ENCODE measurements around the gene ADAMTS6.

Gene ADAMTS6

DNA sequence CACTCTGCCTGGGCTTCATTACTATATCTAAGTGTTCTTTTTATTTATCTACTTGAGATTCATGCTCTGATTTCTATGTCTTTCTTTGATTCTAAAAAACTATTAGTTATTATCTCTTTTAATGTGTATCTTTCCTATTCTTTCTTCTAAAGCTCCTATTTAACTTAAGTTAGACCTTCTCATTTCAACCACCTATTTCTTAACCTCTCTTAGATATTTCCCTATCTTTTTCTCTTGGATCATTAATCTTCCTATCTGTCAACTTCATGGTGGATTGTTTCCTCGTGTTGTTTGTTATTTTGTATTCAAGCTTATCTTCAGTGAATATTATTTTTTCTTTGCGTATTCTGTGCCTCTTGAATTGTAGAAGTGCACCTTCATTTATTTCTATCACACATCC, 202.1 kb downstream of the ADAMTS6 start:
- no peak overlapping the region for H3K4me3 ChIP-seq (ENCODE audit: low read length)
- no peaks in the 10 kb centered on the region for H3K9me3 ChIP-seq (ENCODE audit: insufficient read depth, low read depth, low read length)
- no peaks in the 10 kb centered on the region for H3K27me3 ChIP-seq (ENCODE audit: insufficient read depth, low read length)
- WGBS = no CpG with 5 or more reads among the region's 2 CpGs
- no peak overlapping the region for H3K27ac ChIP-seq (ENCODE audit: low read depth, low read length)
- no peak overlapping the region for H3K9ac ChIP-seq (ENCODE audit: low read depth, low read length)
- H3K4me1 ChIP-seq (ENCODE audit: insufficient read depth, low read length) = peaks cover 25% of the 10 kb centered on the region
- no peaks in the 10 kb centered on the region for H3K36me3 ChIP-seq (ENCODE audit: insufficient read depth, low read length)

DNA sequence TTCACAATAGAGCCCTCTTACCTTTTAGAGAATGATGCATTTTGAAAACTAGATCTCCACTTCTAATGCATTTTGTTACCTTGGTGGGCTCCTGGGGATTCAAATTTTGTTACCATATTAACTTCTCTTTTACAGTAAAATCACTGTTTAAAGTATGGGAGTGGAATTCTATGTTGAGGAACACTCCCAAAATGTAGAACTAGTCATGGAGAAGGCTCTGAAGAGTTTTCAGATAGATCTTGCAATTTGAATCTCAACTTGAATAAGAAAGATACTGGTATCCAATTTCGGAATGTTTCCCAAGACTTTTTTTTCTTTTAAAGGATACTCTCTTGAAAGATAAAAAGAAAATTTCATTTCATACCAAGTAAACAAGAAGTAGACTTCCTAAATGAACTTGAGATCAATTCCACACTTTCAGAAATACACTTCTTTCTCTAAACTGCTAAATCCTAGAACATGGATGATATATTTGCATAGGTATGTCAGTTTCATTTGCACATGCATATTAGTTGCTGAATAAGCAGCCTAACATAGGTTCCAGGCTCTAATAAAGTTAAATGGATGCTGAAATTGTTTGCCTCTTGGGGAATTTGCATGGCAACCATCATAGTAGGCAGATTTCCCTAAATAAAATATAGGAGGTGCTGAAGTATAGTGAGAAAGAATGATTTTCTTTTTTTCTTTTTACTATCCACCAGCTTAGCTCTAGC, 205.4 kb downstream of the ADAMTS6 start:
- Histone ChIP-seq H3K9me3 (ENCODE audit: insufficient read depth, low read depth, low read length) (no peaks in the 10 kb centered on the region), H3K4me1 (ENCODE audit: insufficient read depth, low read length) (peaks cover 12% of the 10 kb centered on the region), H3K36me3 (ENCODE audit: insufficient read depth, low read length) (no peaks in the 10 kb centered on the region), H3K9ac (ENCODE audit: low read depth, low read length) (no peak overlapping the region), H3K27me3 (ENCODE audit: insufficient read depth, low read length) (no peaks in the 10 kb centered on the region), H3K4me3 (ENCODE audit: low read length) (no peak overlapping the region), H3K27ac (ENCODE audit: low read depth, low read length) (peak overlapping the region; percentile 39; the same call in 1 of the 2 replicates)
- 80% methylated on average over 1 of the region's 1 CpG for WGBS

DNA sequence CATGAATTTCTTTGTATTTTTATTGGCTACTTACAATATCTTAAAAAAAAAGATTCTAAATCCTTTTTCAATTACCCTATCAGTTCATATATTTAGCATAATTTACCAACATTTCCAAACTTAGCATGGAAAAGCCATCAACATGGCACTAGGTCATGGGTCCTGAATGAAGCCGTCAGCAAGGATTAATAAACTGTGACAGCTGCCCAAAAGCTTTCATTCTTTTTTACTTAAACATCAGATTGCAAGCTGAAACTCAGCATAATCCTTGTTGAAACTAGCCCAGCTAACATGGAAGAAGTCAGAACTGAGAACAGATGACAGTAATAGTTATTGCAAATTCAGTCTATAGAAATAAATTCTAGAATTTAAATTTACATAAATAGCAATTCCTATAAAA, 209.8 kb downstream of the ADAMTS6 start:
- Histone ChIP-seq H3K4me1 (ENCODE audit: insufficient read depth, low read length) (peaks cover 12% of the 10 kb centered on the region), H3K27ac (ENCODE audit: low read depth, low read length) (no peak overlapping the region), H3K36me3 (ENCODE audit: insufficient read depth, low read length) (no peaks in the 10 kb centered on the region), H3K9ac (ENCODE audit: low read depth, low read length) (no peak overlapping the region), H3K27me3 (ENCODE audit: insufficient read depth, low read length) (no peaks in the 10 kb centered on the region), H3K4me3 (ENCODE audit: low read length) (no peak overlapping the region), H3K9me3 (ENCODE audit: insufficient read depth, low read depth, low read length) (no peaks in the 10 kb centered on the region)
- 96% methylated on average over 1 of the region's 1 CpG for WGBS

DNA sequence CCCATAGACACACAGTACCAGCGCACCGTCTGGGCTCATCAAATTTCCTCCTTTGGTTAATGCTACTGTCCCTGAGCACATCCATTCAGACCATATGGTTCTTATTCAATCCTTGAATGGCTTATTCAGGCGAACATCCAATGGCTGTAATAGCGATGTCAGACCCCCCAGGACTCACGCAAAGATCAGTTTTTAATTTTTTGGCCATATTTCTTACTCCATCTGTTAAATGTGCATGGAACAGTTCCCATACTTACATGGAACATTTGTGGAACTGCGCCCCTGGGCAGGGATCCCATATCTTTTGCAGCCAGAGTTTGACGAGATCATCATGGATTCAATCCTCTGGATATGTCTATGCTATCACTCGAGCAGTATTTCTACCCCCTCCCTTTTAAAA, 213.2 kb downstream of the ADAMTS6 start:
- H3K9me3 ChIP-seq (ENCODE audit: insufficient read depth, low read depth, low read length) = no peaks in the 10 kb centered on the region
- WGBS = 95% methylated on average over 8 of the region's 8 CpGs
- no peaks in the 10 kb centered on the region for H3K27me3 ChIP-seq (ENCODE audit: insufficient read depth, low read length)
- H3K9ac ChIP-seq (ENCODE audit: low read depth, low read length) = no peak overlapping the region
- H3K4me1 ChIP-seq (ENCODE audit: insufficient read depth, low read length) = peaks cover 17% of the 10 kb centered on the region
- no peaks in the 10 kb centered on the region for H3K36me3 ChIP-seq (ENCODE audit: insufficient read depth, low read length)
- no peak overlapping the region for H3K4me3 ChIP-seq (ENCODE audit: low read length)
- H3K27ac ChIP-seq (ENCODE audit: low read depth, low read length) = no peak overlapping the region

DNA sequence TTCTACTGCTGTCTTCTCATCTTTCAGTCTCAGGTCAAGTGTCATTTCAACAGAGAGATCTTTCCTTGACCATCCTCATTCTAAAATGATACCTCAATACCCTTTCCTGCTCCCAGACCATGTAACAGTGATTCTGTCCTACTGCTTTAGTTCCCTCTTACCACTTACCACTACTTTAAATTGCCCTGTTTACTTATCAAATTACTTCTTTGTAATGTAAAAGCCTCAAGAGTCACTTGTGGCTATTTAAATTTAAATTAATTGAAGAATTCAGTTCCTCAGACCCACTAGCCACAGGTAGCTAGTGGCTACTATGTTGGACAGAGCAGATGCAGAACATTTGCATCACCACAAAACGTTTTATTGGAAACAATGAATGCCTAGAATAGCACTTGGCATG, 217.3 kb downstream of the ADAMTS6 start:
- Histone ChIP-seq H3K27me3 (ENCODE audit: insufficient read depth, low read length) (no peaks in the 10 kb centered on the region), H3K27ac (ENCODE audit: low read depth, low read length) (no peak overlapping the region), H3K4me1 (ENCODE audit: insufficient read depth, low read length) (peaks cover 45% of the 10 kb centered on the region), H3K4me3 (ENCODE audit: low read length) (peak overlapping the region; percentile 15), H3K9me3 (ENCODE audit: insufficient read depth, low read depth, low read length) (no peaks in the 10 kb centered on the region), H3K9ac (ENCODE audit: low read depth, low read length) (no peak overlapping the region), H3K36me3 (ENCODE audit: insufficient read depth, low read length) (no peaks in the 10 kb centered on the region)
- 0% methylated on average over 1 of the region's 1 CpG for WGBS

DNA sequence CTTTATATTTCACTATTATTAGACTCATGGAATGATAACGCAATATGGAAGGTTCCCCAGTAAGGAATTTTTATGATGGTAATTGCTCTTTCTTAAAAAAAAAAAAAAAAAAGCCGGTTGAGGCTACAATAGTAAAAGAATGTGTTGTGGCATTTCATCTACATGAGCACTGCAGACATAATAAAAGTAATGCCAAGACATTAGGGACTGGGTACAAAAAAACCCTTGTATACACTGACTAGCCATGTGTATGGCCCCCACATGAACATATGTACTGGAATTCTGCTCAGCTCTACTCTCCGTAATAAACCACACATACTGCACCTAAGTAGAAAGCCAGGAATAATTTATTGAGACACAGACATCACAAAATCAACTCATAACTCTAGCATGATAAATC, 218.4 kb downstream of the ADAMTS6 start:
- Histone ChIP-seq H3K4me3 (ENCODE audit: low read length) (no peak overlapping the region), H3K27ac (ENCODE audit: low read depth, low read length) (no peak overlapping the region), H3K36me3 (ENCODE audit: insufficient read depth, low read length) (no peaks in the 10 kb centered on the region), H3K27me3 (ENCODE audit: insufficient read depth, low read length) (no peaks in the 10 kb centered on the region), H3K4me1 (ENCODE audit: insufficient read depth, low read length) (peaks cover 45% of the 10 kb centered on the region), H3K9ac (ENCODE audit: low read depth, low read length) (no peak overlapping the region), H3K9me3 (ENCODE audit: insufficient read depth, low read depth, low read length) (no peaks in the 10 kb centered on the region)
- 97% methylated on average over 2 of the region's 3 CpGs for WGBS

DNA sequence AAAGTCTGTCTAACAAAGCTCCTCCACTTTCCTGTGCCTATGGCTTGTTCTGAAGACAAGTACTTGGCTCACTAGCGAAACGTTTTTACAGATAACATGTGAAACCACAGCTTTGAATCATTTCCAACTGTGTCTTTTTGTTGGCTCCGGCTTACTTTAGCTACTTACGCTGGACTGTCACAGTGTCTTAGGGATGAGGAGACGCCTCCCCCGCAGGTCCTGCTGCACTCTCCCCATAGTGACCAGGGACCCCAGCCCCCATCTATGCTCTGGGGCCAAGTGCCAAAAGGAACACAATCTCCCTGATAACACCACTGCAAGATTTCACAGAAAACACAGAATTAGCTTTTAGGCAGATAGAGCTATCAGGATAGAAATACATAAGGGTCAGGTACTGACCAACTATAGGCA, 219.1 kb downstream of the ADAMTS6 start:
- Histone ChIP-seq H3K4me3 (ENCODE audit: low read length) (no peak overlapping the region), H3K27ac (ENCODE audit: low read depth, low read length) (no peak overlapping the region), H3K4me1 (ENCODE audit: insufficient read depth, low read length) (peaks cover 45% of the 10 kb centered on the region), H3K9me3 (ENCODE audit: insufficient read depth, low read depth, low read length) (no peaks in the 10 kb centered on the region), H3K36me3 (ENCODE audit: insufficient read depth, low read length) (no peaks in the 10 kb centered on the region), H3K9ac (ENCODE audit: low read depth, low read length) (no peak overlapping the region), H3K27me3 (ENCODE audit: insufficient read depth, low read length) (no peaks in the 10 kb centered on the region)
- WGBS = 80% methylated on average over 6 of the region's 6 CpGs

DNA sequence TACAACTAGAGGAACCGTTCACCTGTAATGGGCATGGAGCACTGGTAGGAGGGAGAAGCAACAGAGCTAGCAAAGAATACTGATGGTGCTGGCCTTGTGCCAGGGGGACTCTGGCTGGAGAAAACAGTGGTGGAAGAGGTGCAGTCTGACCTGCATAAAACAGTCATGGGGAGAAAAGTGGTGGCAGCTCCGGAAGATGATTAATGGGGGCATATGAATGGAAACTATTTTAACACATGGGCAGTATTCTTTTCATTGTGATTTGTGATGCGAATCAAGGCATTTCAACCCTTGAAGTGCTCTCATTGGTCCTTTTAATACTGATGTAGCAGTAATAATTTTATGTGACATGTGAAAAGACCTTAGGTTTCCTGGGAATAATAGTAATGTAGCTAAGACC, 219.6 kb downstream of the ADAMTS6 start:
- Histone ChIP-seq H3K36me3 (ENCODE audit: insufficient read depth, low read length) (no peaks in the 10 kb centered on the region), H3K27ac (ENCODE audit: low read depth, low read length) (no peak overlapping the region), H3K4me1 (ENCODE audit: insufficient read depth, low read length) (peaks cover 45% of the 10 kb centered on the region), H3K9ac (ENCODE audit: low read depth, low read length) (no peak overlapping the region), H3K27me3 (ENCODE audit: insufficient read depth, low read length) (no peaks in the 10 kb centered on the region), H3K4me3 (ENCODE audit: low read length) (no peak overlapping the region), H3K9me3 (ENCODE audit: insufficient read depth, low read depth, low read length) (no peaks in the 10 kb centered on the region)
- 90% methylated on average over 3 of the region's 3 CpGs for WGBS

DNA sequence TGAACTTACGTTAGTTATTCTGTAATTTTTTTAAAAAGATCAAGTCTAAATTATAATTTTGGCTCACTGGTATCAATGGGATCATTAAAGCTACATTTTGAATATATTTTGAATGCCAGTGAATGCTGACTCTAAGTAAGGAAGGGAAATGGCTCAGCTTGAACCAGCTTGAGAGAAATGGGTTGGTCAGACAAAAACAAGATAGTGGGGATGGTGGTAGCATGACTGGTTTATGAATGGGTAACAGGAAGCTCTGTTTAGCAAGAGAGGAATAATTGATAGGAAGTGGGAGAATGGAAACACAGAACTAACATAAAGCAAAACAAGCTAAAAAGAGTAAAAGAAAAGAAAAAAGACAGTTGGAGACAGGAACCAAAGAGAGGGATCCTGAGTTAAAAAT, 220.2 kb downstream of the ADAMTS6 start:
- Histone ChIP-seq H3K36me3 (ENCODE audit: insufficient read depth, low read length) (no peaks in the 10 kb centered on the region), H3K9ac (ENCODE audit: low read depth, low read length) (no peak overlapping the region)
- WGBS = 100% methylated on average over 1 of the region's 1 CpG

DNA sequence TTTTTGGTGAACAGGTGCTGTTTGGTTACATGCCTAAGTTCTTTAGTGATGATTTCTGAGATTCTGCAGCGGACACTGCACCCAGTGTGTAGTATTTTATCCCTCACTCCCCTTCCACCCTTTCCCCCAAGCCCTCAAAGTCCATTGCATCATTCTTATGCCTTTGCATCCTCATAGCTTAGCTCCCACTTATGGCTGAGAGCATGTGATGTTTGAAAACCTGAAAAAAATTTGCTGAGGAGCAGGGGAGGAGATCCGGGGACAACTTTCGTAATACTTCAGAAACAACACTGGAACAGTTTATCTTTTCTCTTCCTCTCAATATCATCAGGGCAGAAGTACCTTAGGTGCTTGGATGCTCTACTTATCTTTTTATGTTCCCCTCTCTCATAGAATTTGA, 226.4 kb downstream of the ADAMTS6 start:
- H3K9ac ChIP-seq (ENCODE audit: low read depth, low read length) = no peak overlapping the region
- H3K27ac ChIP-seq (ENCODE audit: low read depth, low read length) = no peak overlapping the region
- no peaks in the 10 kb centered on the region; the same call in 1 of the 2 replicates for H3K4me1 ChIP-seq (ENCODE audit: insufficient read depth, low read length)
- H3K9me3 ChIP-seq (ENCODE audit: insufficient read depth, low read depth, low read length) = no peaks in the 10 kb centered on the region
- no peaks in the 10 kb centered on the region for H3K27me3 ChIP-seq (ENCODE audit: insufficient read depth, low read length)
- H3K4me3 ChIP-seq (ENCODE audit: low read length) = no peak overlapping the region
- H3K36me3 ChIP-seq (ENCODE audit: insufficient read depth, low read length) = no peaks in the 10 kb centered on the region
- 89% methylated on average over 3 of the region's 3 CpGs for WGBS

More for the DNA sequence above, 220.2 kb downstream of the ADAMTS6 start:
- Histone ChIP-seq H3K4me1 (ENCODE audit: insufficient read depth, low read length) (peaks cover 45% of the 10 kb centered on the region), H3K4me3 (ENCODE audit: low read length) (no peak overlapping the region), H3K27me3 (ENCODE audit: insufficient read depth, low read length) (no peaks in the 10 kb centered on the region), H3K9me3 (ENCODE audit: insufficient read depth, low read depth, low read length) (no peaks in the 10 kb centered on the region), H3K27ac (ENCODE audit: low read depth, low read length) (no peak overlapping the region)

DNA sequence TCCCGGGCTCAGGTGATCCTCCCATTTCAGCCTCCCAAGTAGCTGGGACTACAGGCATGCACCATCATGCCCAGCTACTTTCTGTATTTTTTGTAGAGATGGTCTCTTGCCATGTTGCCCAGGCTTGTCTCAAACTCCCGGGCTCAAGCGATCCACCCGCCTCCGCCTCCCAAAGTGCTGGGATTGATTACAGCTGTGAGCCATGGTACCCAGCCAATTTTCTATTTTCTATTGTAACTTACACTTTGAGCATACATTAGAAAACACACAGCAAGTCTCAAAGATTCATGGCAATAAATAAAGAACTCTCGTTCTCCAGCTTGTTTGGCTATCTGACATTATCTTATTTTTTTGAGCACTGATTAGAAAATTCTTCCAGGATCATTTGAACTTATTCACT, 228.7 kb downstream of the ADAMTS6 start:
- Histone ChIP-seq H3K9ac (ENCODE audit: low read depth, low read length) (no peak overlapping the region), H3K4me1 (ENCODE audit: insufficient read depth, low read length) (no peaks in the 10 kb centered on the region), H3K4me3 (ENCODE audit: low read length) (no peak overlapping the region), H3K27me3 (ENCODE audit: insufficient read depth, low read length) (no peaks in the 10 kb centered on the region), H3K9me3 (ENCODE audit: insufficient read depth, low read depth, low read length) (no peaks in the 10 kb centered on the region), H3K36me3 (ENCODE audit: insufficient read depth, low read length) (no peaks in the 10 kb centered on the region), H3K27ac (ENCODE audit: low read depth, low read length) (no peak overlapping the region)
- 94% methylated on average over 6 of the region's 6 CpGs for WGBS

DNA sequence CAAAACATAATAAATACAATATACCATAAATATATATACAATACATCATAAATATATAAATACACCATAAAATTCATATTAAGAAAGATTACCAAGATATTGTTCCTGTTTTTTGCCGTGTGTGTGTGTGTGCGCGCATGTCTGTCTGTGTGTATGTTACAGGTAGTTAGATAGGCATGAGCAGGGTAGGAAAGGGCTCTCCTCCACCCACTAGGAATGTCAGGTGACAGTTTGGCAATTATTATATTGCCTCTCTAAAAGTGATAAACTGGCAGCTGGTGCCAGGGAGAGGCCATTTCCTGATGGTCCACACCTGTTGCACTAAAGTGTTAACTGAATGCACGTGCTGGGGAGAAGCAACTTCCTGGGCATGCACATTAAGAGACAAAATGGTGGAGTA, 232.8 kb downstream of the ADAMTS6 start:
- WGBS = 98% methylated on average over 4 of the region's 4 CpGs
- Histone ChIP-seq H3K9me3 (ENCODE audit: insufficient read depth, low read depth, low read length) (no peaks in the 10 kb centered on the region), H3K27ac (ENCODE audit: low read depth, low read length) (no peak overlapping the region), H3K4me3 (ENCODE audit: low read length) (no peak overlapping the region), H3K4me1 (ENCODE audit: insufficient read depth, low read length) (no peaks in the 10 kb centered on the region), H3K27me3 (ENCODE audit: insufficient read depth, low read length) (no peaks in the 10 kb centered on the region), H3K9ac (ENCODE audit: low read depth, low read length) (no peak overlapping the region), H3K36me3 (ENCODE audit: insufficient read depth, low read length) (no peaks in the 10 kb centered on the region)

All from HUES64 (cell line).